HG03108 (cell line): ENCODE data around the gene LTB4R2.
"Not testable (repeated sequence)": the region's sequence is repeated elsewhere in the genome, so short reads cannot be mapped to it uniquely, and the experiment has no call there.

ENCODE experiments used
- ATAC-seq: cut with Tn5 transposase; IDR thresholded peaks from one replicate; pipeline ENCODE4 v1.9.1; 2021; ENCODE audit warnings: moderate library complexity; ENCODE audit not compliant: unreplicated experiment

Gene LTB4R2

GRCh38 chr14:24338843-24339242, 28.9 kb downstream of the LTB4R2 start:
- ATAC-seq = no peak

GRCh38 chr14:24339284-24340151, 29.6 kb downstream of the LTB4R2 start, which contains the start of gene RIPK3:
Gene RIPK3 (minus strand): TSS chr14:24339991. CDS start chr14:24339826, 165 bp downstream.
- peak; percentile 85 for ATAC-seq

- ATAC-seq = no peak
These were observed 30.7 kb downstream of the LTB4R2 start for GRCh38 chr14:24340606-24341005.

DNA sequence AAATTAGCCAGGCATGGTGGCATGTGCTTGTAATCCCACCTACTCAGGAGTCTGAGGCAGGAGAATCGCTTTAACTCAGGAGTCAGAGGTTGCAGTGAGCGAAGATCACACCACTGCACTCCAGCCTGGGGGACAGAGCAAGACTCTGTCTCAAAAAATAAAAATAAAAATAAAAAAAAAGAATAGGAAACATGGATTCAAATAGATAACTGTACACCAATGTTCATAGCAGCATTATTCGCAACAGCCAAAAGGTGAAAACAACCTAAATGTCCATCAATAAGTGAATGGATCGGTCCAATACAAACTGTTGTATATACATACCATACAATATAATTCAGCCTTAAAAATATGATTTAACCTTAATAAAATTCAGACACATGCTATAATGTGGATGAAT, 32.9 kb downstream of the LTB4R2 start:
- ATAC-seq = no peak

DNA sequence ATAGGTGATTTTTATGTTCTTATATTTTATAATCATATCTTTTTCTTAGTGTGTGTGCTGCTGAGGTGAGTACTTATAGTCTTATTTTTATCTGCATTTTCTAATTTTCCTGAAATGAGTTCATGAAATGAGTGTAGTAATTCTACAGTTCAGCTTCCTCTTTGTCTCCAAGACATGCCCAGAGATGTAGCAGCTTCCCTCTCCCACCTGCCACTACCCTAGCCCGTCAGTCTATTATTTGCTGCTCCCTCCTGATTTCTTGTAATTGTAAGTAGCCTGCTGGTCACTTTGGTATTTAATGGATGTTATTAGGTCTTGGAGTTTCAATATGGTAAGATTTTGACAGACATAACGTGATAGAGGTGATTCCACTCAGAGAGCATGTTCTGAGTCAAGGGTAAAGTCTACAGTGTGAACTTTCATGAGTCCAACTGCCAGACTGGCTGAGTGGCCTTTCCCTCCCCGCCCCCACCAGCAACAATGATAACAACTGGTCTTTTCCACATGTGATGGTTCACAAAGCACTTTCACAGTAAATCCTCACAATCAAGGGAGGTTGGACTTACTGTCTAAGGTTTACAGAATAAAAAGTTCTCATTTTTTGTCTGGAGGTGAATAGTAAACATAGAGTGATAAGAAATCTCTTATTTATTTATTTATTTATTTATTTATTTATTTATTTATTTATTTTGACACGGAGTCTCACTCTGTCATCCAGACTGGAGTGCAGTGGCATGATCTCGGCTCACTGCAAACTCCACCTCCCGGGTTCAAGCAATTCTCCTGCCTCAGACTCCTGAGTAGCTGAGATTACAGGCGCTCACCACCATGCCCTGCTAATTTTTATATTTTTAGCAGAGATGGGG, 34.1 kb downstream of the LTB4R2 start:
- ATAC-seq = no peak

DNA sequence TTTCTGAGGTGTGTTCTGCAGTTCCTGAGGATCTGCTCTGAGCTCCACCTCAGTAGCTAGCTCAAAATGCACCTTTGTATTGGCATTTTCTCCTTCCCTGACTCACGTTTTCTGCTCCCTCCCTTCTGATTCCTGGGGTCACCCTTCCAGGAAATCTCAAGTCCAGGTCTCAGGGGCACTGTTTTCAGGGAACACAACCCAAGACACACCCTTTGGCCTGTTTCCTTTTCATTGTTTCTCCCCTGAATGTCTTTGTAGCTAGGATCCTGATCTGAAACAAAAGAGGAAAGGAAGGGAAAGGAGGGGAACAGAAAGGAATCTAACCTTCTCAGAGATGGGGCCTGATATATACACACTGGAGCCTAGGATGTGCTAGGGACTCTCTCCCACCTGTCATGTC, 37.2 kb downstream of the LTB4R2 start:
- no peak for ATAC-seq

DNA sequence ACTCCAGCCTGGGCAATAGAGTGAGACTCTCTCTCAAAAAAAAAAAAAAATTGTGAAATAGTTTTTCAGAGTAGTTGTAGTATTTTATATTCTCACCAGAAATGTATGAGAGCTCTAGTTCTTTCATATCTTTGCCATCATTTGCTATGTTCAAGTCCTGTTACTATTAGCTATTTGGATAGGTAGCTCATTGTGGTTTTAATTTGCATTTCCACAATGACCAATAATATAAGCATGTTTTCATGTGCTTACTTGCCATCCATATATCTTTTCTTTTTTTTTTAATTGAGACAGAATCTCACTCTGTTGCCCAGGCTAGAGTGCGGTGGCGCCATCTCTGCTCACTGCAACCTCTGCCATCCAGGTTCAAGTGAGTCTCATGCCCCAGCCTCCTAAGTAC, 38.2 kb downstream of the LTB4R2 start:
- no peak for ATAC-seq

DNA sequence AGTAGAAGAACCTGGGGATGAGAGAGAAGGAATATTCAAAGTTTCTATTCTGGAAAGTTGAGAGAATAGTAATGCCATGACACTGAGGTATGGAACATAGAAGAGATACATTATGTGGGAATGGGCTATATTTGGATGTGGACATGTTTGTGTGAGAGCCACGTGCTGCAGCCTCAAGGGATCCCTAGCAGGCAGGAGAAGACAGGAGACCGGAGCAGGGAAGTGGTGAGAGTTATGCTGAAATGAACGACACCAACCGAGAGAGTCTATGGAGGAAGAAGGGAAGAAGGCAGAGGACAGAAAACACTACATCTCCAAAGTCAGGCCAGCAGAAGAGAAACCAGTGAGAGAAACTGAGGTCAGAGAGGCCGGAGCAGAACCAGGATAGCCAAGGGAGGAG, 39.8 kb downstream of the LTB4R2 start:
- ATAC-seq = no peak

GRCh38 chr14:24351517-24351916, 41.6 kb downstream of the LTB4R2 start:
- no peak for ATAC-seq

- ATAC-seq = no peak
These were observed 43.9 kb downstream of the LTB4R2 start for GRCh38 chr14:24353559-24354481.

DNA sequence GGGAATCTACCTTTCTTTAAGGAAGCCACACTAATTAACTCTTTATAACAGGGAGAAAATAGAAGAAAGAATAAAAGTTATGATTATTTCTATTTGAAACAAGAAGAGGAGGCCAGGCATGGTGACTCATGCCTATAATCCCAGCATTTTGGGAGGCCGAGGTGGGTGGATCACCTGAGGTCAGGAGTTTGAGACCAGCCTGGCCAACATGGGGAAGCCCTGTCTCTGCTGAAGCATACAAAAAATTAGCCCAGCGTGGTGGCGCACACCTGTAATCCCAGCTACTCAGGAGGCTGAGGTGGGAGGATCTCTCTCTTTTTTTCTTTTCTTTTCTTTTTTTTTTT, 44.5 kb downstream of the LTB4R2 start:
- ATAC-seq = not testable (repeated sequence)

DNA sequence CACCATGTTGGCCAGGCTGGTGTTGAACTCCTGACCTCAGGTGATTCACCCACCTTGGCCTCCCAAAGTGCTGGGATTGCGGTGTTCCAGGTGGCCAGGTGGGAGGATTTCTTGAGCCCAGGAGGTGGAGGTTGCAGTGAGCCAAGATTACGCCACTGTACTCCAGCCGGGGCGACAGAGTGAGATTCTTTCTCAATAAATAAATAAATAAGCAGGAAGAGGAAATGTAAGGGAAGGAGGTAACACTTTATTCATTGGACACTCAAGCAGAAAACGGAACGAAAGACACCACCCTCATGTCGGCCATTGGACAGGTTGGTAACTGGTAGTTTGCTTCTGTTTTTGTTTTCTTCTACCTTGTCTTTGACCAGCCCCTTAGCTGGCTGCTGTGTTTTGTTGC, 45.1 kb downstream of the LTB4R2 start:
- ATAC-seq = no peak

DNA sequence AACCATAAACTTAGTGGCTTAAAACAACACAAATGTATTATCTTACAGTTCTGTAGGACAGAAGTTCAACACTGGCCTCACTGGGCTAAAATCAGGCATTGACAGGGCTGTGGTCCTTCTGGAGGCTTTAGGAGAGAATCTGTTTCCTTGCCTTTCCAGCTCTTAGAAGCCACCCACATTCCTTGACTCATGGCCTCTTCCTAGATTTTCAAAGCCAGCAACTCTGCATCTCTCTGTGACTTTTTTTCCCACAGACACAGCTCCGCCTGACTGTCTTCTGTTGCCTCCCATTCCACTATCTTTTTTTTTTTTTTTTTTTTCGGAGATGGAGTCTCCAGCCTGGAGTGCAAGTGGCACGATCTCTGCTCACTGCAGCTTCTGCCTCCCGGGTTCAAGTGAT, 46.3 kb downstream of the LTB4R2 start:
- ATAC-seq = no peak

- ATAC-seq = no peak
These were observed 50.3 kb downstream of the LTB4R2 start for GRCh38 chr14:24360281-24360680.

GRCh38 chr14:24361326-24361725, 51.4 kb downstream of the LTB4R2 start:
- ATAC-seq = no peak
